HG02884 (cell line): ENCODE data around the gene TTC28.
"Not testable (repeated sequence)": the region's sequence is repeated elsewhere in the genome, so short reads cannot be mapped to it uniquely, and the experiment has no call there.

ENCODE experiments used
- ATAC-seq: cut with Tn5 transposase; IDR thresholded peaks from one replicate; pipeline ENCODE4 v1.9.1; 2021; ENCODE audit warnings: mild to moderate bottlenecking, moderate library complexity; ENCODE audit not compliant: unreplicated experiment

TTC28 gene

GRCh38 chr22:28604966-28605761, 74.5 kb downstream of the TTC28 start:
- no peak for ATAC-seq

GRCh38 chr22:28601915-28602314, 77.7 kb downstream of the TTC28 start:
- ATAC-seq: no peak

GRCh38 chr22:28600546-28601143, 79.0 kb downstream of the TTC28 start:
- ATAC-seq: no peak

GRCh38 chr22:28599693-28600092, 79.9 kb downstream of the TTC28 start:
- no peak for ATAC-seq

GRCh38 chr22:28597665-28598064, 82.0 kb downstream of the TTC28 start:
- ATAC-seq: no peak

- no peak for ATAC-seq
Measured at GRCh38 chr22:28594797-28595462, 84.7 kb downstream of the TTC28 start.

DNA sequence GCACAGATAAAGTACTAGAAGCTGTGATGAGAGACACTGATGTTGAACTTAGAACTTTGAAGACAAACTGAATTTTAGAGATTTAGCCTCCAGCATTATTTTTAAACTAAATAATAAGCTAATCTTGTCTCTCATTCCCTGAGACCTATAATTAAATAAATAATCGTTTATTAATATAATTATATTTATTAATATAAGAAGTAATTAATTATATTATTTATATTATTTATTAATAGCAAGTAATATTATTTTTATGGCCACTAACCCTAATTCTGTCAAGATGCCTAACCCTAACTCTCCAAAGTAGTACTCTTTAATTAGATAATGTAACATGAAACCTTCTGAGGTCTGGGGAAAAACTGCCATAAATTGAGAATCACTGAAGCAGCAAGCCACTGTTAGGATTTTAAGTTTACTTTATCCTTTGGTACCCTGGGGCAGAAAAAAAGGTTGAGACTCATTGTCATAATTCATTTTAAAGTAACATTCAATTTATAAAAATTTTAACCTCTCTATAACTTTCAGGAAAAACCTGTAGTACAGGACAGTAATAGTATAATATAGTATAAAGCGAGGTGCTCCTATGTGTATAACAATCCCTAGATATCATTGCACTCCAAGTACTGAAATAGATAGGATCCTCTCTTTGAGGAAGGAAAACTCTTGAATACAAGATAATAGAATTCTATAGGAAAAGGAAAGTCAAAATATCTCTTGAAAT, 85.4 kb downstream of the TTC28 start:
- ATAC-seq: no peak

DNA sequence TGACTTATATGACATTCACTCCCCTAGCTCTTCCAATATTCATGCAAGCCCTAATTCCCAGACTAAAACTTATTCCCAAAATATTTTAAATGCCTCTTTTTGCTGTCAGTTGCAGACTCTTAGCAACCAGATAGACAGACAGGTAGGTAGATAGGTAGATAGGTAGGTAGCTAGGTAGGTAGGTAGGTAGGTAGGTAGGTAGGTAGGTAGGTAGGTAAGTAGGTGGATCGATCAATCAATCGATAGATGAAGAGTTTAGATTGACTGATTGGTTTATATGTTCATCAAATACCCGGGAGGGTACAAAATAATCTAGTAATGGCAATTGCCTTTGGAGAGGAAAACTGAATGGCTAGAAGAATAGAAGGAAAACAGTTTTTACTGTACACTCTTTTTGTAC, 86.3 kb downstream of the TTC28 start:
- ATAC-seq: no peak

- no peak for ATAC-seq
Measured at GRCh38 chr22:28589102-28589750, 90.4 kb downstream of the TTC28 start.

- no peak for ATAC-seq
Measured at GRCh38 chr22:28585324-28585723, 94.3 kb downstream of the TTC28 start.

DNA sequence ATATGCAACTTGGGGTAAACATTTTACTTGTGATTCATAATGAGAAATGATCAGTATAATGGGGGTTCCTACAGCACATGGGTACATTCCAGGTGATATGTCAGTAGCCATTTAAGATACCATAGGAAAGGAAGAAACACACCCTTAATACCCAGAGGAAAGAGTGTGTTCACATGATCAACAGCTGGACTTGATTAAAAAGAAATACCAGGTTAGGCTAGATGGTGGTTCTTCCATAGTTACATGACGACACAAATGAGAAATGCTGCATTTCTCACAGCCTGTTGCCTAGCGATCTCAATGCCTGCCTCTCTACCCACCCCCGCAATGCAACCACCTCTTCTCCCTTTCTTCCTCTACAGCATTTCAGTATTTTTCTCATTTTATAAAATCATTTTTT, 96.8 kb downstream of the TTC28 start:
- no peak for ATAC-seq

GRCh38 chr22:28581016-28581415, 98.6 kb downstream of the TTC28 start:
- no peak for ATAC-seq

DNA sequence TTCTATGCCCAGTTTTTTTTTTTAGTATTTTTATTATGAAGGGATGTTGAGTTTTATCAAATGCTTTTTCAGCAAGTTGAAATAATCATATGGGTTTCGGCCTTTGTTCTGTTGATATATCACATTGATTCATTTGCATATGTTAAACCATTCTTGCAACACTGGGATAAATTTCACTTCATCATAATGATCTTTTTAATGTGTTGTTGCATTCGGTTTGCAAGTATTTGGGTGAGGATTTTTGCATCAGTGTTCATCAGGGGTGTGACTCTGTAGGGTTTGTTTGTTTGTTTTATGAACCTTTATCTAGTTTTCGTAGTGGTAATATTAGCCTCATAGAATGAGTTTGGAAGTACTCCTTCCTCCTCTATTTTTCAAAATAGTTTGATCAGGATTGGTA, 103.5 kb downstream of the TTC28 start:
- no peak for ATAC-seq

DNA sequence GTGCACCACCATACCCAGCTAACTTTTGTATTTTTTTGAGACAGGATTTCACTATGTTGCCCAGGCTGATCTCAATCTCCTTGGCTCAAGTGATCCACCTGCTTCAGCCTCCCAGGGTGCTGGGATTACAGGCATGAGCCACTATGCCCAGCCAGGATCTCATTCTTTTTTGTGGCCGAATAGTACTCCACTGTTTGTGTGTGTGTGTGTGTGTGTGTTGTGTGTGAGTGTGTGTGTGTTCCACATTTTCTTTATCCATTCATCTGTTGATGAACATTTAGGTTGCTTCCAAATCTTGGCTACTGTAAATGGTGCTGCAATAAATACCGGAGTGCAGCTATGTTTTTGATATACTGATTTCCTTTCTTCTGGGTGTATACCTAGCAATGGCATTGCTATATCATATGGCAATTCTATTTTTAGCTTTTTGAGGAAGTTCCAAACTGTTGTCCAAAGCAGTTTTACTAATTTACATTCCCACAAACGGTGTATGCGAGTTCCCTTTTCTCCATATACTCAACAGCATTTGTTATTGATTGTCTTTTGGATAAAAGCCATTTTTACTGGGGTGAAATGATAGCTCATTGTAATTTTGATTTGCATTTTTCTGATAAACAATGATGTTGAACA, 105.4 kb downstream of the TTC28 start:
- no peak for ATAC-seq

DNA sequence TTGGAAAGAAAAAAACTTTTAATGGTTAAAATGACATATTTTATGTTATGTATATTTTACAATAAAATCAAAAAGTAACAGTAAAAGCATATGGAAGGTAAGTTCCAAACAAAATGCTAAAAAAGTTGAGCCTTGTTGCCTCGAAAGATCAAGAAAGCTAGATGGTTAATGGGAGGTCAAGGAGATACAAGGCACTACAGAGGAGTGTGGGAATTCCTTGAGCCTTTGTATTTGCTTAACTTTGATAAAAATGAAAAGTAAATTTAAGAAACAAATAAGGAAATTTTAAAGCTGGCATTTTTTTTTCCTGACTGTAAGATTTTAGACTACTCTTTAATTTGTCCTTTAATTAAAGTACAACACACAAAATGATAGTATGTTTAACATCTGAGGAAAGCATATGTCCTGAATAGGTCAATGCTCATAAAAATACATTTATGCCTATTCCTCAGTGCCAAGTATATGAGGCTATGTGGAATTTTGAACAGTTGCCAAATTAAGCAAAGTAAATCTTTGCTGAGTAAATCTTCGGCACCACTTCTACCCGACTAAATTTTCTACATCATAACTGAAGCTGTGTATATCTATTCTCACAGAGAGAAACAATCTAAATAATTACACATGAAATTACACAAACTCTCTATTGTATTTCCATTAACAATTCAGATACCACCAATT, 108.8 kb downstream of the TTC28 start:
- no peak for ATAC-seq

DNA sequence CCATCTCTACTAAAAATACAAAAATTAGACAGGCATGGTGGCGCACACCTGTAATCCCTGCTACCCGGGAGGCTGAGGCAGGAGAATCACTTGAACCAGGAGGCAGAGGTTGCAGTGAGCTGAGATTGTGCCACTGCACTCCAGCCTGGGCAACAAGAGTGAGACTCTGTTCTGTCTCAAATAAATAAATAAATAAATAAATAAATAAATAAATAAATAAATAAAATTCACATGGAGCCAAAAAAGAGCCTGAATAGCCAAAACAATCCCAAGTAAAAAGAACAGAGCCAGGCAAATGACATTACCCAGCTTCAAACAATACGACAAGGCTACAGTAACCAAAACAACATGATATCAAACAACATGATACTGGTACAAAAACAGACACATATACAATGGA, 110.7 kb downstream of the TTC28 start:
- ATAC-seq: not testable (repeated sequence)

DNA sequence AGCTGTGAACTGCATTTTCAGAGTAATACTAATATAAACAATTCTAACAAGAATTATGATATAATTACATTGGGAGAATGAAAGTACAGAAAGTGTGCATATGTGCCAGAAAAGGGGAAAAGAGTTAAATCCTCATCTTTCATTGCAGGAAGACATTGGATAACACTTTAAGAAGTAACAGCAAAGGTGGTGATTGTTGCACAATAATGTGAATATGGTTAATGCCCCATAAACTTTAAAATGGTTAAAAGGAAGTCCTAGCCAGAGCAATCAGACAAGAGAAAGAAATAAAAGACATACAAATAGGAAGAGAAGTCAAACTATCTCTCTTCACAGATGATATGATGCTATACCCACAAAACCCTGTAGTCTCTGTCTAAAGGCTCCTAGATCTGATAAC, 111.5 kb downstream of the TTC28 start:
- ATAC-seq: no peak

DNA sequence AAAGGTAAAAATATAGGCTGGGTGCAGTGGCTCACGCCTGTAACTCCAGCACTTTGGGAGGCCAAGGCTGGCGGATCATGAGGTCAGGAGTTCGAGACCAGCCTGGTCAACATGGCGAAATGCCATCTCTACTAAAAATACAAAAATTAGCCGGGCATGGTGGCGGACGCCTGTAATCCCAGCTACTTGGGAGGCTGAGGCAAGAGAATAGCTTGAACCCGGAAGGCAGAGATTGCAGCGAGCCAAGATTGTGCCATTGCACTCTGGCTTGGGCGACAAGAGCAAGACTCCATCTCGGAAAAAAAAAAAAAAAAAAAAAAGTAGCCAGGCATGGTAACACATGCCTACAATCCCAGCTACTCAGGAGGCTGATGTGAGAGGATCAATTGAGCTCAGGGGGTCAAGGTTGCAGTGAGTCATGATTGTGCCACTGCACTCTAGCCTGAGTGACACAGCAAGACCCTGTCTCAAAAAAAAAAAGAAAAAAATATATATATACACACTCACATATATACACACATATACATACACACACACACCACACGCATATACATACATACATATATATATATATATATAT, 112.6 kb downstream of the TTC28 start:
- ATAC-seq: not testable (repeated sequence)

DNA sequence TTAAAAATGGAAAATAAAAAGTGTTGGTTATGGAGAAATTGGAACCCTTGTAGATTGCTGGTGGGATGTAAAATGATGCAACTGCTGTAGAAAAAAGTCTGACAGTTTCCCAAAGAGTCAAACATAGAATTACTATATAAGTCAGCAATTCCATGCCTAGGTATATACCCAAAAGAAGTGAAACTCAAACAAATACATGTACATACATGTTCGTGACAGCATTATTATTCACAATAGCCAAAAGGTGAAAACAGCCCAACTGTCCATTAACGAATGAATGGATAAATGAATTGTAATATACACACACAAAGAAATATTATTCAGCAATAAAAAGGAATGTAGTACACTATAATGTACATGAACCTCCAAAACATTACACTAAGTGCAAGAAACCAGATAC, 116.0 kb downstream of the TTC28 start:
- ATAC-seq: no peak

DNA sequence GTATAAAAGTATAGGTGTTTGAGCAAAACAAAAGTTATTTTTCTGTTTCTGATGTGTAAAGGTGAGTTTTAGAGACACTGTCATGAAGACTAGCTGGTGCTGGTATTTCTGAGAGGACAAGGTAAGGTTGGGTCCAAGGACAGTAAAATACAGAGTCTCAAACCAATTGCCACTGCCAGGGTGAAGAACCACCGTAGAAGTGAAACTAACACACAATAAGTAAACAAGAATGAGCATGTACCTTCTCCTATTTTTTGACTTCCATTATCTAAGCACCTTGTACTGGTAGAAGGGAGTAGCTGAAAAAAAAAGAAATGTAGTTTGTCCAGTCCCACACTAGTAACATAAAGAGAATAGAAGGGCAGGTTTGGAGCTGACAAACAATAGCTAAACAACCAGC, 117.3 kb downstream of the TTC28 start:
- no peak for ATAC-seq
